GM18498 (cell line): ENCODE measurements around the gene EHBP1L1.
A peak's percentile ranks its signal among the peaks of the same experiment; 100 is the strongest.

Source experiments
- ATAC-seq: cut with Tn5 transposase; IDR thresholded peaks from one replicate; pipeline ENCODE4 v1.9.1; 2021; ENCODE audit warnings: mild to moderate bottlenecking, moderate library complexity; ENCODE audit not compliant: unreplicated experiment

Gene EHBP1L1

DNA sequence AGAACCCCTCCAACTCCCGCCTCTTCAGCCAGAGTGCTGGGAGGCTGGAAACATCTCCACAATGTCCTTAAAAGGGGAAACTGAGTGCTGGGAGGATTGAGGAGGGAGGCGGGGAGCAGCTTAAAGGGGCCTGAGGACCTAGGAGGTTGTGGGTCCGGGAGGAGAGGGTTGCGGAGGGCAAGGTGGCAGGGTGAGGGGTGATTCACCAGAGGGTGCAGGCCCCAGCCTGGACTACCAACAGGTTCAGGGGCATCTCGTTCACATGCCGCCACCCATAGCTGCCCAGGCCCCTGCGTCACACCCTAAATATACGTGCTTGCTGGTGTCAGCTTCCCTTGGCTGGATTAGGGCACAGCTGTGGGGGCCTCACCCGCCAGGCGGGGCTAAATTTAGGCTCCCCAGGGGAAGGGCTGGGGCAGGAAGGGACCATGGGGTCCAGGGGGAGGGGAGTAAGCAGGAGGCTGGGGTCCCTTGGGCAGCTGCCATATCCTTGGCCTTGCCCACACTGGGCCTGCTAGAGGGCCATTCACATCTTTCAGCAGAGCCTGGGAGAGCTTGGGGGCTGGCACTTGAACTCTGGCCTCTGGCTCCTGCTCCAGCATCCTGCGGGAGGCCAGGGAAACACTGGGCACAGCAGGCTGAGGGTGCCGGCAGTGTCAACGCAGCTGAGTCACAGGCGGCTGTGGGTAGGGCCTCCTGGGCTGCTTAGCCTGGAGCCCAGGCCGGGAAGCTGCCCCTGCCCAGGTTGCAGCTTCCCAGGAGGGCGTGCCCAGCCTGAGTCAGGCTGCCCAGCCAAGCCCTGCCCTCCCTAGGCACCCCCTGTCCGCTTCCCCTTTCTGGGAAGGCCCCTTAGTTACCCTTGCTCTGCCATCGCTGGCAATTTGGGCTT lies 1.3 kb downstream of the EHBP1L1 start:
- no peak for ATAC-seq

DNA sequence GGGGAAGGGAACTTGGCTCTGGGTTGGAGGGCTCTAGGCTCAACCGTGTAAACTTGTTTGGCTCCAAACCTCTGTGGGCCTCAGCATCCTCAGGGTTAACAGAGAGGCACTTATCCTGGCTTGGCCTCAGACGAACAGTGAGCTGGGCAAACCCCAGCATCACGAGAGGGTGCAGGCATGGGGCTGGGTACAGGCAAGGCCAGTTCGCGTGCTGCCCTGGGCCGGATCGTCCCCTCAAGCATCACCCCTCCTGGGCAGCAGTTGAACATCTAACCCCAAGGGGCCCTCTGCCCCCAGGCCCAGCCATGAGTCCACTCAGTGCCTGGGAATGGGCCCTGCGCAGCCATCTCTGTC lies 1.9 kb downstream of the EHBP1L1 start:
- no peak for ATAC-seq

DNA sequence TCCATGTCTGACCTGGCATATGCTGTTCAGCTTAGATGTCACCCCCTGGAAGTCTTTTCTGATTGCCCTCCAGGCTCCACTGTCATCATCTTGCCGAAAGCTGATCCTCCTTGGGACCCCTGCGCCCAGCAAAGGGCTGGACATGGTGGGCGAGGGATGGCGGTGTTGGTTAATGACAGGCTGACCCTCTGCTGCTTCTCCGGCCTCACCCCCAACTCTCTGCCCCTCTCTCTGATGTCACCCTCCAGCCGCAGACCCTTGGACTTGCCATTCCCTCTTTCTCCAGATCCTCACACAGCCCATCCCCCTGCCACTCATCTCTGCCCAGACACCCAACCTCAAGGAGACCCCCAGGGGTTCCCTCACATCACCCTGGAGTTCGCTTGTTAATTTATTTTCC lies 2.3 kb downstream of the EHBP1L1 start:
- no peak for ATAC-seq

DNA sequence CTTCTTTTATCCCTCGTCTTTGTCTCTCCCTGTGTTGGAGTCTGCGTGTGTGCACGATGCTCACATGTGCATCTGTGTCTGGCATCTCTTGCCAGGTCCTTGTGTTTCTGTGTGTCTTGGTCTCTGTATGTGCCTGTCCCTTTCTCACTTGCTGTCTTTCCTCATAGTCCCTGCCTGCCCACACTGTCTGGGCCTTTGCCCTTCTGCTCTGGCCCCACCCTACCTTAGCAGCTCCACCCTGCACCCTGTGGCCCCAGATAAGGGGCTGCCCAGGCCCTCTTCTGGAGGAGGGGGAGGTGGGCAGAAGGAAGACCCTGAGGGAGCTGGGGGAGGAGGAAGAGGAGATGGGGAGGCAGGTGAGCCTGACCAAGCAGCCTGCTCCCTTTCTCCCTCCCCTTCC lies 2.8 kb downstream of the EHBP1L1 start:
- ATAC-seq, result no peak

DNA sequence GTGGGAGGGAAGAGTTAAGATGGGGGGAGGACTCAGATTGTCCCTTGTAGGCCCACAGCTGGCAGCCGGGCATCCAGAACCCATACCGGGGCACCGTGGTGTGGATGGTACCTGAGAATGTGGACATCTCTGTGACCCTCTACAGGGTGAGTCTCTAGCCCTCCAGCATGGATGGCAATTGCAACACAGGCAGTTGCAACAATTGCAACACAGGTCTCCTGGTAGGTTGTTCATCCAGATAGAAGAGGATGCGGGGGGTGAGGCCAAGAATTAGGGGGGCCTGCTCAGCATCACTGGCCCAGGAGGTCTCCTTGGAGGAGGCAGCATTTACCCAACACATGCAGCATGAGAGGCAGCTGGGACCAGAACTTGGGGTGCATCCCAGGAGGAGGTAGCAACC lies 3.4 kb downstream of the EHBP1L1 start:
- ATAC-seq, result no peak

DNA sequence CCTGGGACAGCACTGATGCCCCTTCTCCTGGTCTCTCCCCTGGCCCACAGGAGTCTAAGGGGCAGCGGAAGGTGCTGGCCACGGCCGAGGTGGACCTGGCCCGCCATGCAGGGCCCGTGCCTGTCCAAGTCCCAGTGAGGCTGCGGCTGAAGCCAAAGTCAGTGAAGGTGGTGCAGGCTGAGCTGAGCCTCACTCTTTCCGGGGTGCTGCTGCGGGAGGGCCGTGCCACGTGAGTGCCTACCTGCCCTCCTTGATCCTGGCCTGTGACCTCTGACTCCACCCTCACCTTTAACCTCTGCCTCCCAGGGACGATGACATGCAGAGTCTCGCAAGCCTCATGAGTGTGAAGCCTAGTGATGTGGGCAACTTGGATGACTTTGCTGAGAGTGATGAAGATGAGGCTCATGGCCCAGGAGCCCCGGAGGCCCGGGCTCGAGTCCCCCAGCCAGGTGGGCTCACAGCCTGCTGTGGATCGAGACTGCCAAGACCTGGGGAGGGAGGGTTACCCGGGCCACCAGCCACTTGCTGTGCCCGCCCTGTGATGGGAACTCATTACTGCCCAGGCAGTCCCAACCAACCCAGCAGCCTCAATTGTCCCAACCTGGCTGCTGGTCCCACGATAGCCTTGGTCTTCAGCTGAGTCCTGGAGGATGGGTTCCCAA lies 4.3 kb downstream of the EHBP1L1 start:
- ATAC-seq, result no peak

DNA sequence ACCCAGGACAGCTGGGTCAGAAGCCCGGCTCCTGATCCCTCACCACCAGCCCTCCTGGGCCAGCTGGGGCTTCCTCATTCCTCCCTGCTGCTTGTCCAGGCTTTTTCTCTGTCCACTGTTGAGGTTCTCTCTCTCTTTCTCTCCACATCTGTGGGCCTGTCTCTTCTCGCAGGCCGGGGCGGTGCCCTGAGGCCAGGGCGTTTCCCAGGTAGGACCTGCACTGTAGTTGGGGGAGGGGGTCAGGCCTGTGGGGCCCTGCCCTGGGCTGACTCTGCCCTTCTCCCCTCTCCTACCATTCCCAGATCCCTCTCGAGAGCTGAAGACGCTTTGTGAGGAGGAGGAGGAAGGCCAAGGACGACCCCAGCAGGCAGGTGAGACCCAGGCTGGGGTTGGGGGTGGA lies 4.9 kb downstream of the EHBP1L1 start:
- ATAC-seq, result no peak

DNA sequence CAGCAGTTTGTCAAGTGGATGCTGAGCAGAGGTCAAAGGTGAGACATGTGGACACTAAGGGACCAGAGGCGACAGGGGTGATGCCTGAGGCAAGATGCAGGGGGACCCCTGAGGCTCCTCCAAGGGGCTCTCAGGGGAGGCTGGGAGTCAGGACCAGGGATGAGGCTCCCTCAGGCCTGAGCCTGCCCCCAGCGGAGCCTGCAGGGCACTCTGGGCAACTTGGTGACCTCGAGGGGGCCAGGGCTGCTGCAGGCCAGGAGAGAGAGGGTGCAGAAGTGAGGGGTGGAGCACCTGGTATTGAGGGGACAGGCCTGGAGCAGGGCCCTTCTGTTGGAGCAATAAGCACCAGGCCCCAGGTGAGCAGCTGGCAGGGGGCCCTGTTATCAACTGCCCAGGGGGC lies 6.1 kb downstream of the EHBP1L1 start:
- ATAC-seq, result no peak

DNA sequence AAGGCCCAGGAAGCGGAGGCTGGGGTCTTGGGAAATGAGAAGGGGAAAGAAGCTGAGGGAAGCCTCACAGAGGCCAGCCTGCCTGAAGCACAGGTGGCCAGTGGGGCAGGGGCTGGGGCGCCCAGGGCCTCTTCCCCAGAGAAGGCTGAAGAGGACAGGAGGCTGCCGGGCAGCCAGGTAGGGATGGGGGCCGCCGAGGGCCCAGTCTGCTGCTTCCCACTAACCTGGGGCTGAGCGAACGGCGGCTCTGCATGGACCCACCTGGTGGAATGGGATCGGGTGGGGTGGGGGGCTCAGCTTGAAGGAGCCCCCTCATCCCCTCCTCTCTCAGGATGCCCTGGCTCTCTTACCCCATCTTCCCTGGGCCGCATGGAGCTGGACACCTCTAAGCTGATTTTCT lies 7.7 kb downstream of the EHBP1L1 start:
- ATAC-seq, result no peak

DNA sequence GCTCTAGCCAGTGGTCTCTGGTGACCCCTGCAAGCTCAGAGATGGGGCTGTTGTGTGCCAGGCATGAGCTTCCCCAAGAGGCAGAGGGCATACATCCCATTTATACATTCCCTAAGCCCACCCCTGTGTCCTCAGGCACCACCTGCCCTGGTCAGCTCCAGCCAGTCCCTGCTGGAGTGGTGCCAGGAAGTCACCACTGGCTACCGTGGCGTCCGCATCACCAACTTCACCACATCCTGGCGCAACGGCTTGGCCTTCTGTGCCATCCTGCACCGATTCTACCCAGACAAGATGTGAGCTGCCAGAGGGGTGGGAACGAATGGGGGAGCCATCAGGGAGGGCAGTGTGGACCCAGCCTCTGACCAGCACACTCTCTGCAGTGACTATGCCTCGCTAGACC lies 8.3 kb downstream of the EHBP1L1 start:
- ATAC-seq, result no peak

DNA sequence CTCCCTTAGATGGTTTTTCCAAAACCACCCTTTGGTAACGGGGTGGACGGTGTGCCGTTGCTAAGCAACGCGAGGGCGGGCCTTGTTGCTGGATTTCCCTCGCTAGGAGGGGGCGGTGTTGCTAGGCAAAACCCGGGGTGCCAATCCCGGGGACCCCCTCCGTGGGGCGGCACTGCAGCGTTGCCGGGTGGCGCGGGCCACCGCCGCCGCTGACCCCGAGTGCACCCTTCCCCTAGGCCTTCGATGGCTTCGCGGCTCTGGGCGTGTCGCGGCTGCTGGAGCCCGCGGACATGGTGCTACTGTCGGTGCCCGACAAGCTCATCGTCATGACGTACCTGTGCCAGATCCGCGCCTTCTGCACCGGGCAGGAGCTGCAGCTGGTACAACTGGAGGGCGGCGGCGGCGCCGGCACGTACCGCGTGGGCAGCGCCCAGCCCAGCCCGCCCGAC lies 8.9 kb downstream of the EHBP1L1 start:
- ATAC-seq, result no peak

DNA sequence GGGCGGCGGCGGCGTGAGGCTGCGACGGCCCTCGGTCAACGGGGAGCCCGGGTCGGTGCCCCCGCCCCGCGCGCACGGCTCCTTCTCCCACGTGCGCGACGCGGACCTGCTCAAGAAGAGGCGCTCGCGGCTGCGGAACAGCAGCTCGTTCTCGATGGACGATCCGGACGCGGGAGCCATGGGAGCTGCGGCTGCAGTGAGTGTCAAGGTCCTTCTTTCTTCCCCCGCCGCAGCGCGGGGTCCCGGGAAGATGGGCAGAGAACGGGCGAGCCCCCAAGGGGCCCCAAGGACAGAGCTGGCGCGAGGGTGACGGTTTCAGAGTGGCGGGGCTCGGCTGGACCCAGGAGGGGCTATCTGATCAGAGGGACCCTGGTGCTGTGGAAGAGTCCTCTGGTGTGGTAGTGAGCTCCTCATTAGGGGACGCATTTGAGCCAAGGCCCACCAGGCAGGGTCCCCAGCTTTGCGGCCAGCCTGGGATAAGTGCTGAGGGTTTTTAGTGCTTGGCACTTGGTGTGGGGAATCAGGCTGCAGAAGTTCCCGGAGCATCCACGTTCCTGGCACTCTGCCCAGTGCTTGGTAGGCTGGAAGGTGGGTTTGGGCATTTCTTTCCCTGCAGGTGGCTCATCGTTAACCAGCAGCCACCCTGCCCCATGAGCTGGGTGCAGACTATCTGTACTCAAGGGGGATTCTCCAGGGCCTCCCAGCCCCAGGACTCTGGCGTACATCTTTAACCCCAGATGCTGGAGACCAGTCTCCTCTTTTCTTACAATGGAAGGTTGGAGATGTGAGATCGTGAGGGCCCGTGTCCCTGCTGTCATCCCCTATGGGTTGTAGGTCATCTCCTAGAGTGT lies 9.8 kb downstream of the EHBP1L1 start:
- ATAC-seq, result no peak

DNA sequence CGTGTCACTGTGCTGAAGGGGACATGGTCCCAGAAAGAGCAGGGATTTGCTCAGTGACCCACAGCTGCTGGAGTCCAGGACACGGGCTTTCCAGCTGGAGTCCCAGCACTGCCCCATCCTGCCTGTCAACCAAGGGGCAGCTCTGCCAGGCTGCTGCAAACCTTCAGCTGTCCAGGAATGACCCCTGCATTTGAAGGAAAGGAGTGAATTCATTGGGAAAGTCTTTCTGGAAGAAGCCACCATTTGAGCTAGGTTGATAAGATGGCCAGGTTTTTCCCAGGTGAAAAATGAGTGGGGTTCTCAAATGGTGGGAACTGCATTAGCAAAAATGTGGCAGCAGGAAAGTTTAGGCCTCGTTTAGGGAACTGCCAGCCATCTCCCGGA lies 10.4 kb downstream of the EHBP1L1 start:
- ATAC-seq, result no peak

DNA sequence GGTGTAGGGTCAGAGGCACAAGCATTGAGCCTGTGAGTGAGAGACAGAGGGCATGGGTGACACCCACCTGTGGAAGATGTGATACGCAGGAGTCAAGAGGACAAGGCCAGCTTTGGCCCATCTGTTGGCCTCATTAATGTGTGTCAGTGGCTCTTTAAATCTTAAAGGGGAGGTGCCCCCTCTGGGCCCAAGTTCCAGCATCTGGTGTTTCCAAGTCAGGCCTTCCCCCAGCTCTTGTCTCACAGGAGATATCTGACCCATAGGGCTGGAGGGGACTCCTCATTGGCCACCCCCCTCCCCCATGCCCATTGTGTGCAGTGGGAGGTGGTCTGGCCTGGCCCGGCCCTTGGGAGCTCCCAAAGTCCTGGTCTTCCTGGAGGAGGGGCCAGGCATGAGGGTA lies 10.8 kb downstream of the EHBP1L1 start:
- no peak for ATAC-seq

DNA sequence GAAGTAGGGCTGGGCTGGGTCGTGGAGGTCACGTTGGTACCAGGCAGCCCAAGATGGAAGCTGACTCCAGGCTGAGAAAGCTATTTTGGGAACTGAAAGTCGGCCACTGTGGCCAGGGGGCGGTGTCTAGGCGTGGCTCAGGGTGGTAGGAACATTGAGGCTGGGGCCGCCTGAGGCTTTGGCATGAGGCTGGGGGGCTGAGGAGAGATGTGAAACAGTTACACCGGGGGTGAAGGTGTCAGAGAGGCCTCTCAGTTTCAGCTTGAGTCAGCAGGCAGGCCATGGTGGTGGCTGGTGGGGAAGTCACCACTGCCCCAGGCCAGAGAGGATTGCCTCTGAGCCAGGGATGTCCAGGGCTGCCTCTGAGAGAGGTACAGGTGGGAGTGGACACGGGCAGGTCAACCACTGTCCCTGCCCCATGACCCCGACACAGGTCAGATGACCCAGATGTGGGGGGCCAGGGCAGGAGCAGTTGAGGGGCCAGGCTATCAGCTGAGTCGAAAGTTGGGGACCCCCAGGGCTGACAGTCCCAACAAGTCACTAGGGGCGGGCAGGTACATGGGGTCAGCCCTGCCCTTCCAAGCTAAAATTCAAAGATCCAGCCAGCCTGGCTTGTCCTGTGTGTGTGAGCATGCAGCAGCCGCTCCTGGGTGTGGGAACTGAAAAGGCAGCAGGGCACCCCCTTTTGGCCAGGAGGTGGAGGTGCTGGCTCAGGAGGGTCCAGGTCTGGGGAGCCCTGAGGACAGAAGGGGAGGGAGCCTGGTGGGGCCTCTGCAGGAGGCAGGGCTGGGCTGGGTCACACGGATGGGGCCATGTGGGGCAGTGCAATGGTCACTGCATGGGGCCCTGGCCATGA lies 12.6 kb downstream of the EHBP1L1 start:
- peak; percentile 79 for ATAC-seq

DNA sequence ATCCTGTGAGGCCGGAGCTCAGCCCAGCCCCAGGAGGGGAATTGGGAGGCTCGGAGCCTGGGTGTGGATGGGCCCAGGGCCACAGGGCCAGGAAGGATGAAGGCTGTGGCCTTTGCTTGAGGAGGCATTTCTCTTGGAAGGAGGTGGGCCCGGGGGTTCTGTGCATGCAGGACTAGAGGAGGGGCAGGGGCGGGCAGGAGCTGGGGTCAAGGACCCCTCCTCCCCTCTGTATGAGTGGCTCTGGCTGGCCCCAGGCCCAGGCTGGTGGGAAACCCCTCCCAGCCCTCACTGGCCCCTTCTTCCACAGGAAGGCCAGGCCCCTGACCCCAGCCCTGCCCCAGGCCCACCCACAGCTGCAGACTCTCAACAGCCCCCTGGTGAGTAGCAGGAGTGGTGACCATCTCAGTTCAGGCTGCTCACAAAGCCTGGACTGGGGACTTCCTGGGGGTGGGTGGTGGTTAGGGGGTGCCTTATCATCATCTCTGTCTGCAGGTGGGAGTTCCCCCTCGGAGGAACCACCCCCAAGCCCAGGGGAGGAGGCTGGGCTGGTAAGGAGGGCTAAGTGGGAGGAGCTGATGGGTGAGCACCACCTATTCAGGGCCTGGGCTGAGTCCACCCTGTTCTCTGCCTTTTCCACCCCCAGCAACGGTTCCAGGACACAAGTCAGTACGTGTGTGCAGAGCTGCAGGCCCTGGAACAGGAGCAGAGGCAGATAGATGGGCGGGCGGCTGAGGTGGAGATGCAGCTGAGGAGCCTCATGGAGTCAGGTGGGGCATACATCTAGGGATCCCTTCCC lies 13.8 kb downstream of the EHBP1L1 start:
- ATAC-seq, result no peak

DNA sequence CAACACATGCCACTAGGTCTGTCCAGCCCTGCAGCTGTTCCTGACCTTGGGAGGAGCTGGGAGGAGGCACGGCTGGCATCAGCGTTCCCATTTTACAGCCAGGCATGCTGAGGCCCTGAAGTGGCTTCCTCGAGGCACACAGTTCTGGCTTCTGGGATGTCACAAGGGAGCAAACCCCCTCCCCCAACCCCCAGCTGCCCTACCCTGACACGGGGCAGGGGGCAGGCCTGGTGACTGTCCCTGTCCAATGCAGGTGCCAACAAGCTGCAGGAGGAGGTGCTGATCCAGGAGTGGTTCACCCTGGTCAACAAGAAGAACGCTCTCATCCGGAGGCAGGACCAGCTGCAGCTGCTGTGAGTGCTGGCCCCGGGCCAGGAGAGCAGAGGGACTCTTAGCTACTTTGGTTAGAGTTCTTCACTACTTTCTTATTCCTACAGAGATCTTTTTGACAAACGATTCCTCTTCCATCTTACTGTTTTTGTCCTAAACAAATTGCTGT lies 14.4 kb downstream of the EHBP1L1 start:
- no peak for ATAC-seq

DNA sequence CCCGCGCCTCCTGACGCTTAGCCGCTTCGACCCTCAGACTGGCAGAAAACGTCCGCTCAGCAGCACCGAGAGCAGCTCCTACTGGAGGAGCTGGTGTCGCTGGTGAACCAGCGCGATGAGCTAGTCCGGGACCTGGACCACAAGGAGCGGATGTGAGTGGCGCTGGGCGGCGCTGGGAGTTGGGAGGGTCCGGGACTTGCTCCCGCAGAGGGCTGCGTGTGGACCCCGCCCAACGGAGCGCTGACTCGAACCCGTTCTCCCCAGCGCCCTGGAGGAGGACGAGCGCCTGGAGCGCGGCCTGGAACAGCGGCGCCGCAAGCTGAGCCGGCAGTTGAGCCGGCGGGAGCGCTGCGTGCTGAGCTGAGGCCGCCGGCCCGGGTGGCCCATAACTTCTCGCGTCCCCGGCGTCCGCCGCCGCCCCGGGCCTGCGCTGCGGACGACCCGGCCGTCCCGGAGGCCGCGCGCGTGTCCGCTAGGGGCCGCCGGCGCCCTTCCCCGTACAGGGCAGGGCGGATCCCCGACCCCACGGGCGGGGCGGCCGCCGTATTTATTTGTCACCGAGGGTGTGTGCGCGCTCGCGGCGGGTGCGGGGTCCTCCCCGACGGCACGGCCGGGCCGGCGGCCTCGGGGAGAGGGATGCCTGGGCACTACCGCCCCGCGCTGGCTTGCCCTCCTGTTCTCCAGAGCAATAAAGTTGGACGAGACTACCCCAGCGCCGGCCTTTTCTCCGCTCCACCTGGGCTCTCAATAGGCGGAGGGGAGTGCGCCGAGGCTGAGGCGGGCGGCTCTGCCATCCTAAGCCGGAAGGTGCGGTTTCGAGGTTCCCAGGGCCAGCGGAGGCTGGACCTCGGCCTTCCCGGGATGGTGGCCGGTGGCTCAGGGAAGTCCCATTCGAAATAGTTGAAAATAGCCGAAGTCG lies 16.3 kb downstream of the EHBP1L1 start:
- ATAC-seq, result no peak
